Measurements from ENCODE around the gene LDLRAD4.

DNA sequence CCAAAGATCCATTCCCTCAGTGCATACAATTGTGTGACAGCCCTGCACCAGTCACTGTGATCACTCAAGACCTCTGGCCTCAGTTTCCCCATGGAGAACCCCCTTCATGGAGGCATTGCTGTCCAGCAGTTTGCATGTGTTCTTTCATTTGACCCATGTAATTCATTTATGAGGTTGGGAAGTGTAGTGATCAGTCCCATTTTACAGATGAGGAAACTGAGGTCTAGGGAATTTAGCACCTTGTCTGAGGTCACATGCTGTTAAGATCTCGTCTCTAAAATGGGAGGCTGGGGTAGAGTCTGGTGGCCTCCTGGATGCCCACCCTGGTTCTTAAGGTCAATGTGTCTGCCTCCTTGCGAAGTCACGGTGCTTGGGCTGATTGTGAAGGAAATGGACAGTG is 19.1 kb downstream of the LDLRAD4 start:
- TF ChIP-seq, protein P1, sequence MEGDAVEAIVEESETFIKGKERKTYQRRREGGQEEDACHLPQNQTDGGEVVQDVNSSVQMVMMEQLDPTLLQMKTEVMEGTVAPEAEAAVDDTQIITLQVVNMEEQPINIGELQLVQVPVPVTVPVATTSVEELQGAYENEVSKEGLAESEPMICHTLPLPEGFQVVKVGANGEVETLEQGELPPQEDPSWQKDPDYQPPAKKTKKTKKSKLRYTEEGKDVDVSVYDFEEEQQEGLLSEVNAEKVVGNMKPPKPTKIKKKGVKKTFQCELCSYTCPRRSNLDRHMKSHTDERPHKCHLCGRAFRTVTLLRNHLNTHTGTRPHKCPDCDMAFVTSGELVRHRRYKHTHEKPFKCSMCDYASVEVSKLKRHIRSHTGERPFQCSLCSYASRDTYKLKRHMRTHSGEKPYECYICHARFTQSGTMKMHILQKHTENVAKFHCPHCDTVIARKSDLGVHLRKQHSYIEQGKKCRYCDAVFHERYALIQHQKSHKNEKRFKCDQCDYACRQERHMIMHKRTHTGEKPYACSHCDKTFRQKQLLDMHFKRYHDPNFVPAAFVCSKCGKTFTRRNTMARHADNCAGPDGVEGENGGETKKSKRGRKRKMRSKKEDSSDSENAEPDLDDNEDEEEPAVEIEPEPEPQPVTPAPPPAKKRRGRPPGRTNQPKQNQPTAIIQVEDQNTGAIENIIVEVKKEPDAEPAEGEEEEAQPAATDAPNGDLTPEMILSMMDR (IDR thresholded peaks at IDR 0.05): no peak
- no peak for TF ChIP-seq POLR2A (IDR thresholded peaks at IDR 0.05)

All from lower leg skin (tissue), 3 donors.